ENCODE measurements around the gene PRKAR1A. TPM values are rescaled to one million over a fixed set of nuclear protein-coding genes. Genes with fewer than 3 reads are reported as not detected.
"Not testable (repeated sequence)": the region's sequence is repeated elsewhere in the genome, so short reads cannot be mapped to it uniquely, and the experiment has no call there.

The PRKAR1A gene
- total RNA-seq, 3 donors from 2014 or later, result 331 to 432 (median 409) TPM

- intact Hi-C loops (cut with DNase I; ENCODE audit: low total_unique reads), result no loop called here
Measured at GRCh38 chr17:68480885-68481284, 31.3 kb upstream of the PRKAR1A start.

DNA sequence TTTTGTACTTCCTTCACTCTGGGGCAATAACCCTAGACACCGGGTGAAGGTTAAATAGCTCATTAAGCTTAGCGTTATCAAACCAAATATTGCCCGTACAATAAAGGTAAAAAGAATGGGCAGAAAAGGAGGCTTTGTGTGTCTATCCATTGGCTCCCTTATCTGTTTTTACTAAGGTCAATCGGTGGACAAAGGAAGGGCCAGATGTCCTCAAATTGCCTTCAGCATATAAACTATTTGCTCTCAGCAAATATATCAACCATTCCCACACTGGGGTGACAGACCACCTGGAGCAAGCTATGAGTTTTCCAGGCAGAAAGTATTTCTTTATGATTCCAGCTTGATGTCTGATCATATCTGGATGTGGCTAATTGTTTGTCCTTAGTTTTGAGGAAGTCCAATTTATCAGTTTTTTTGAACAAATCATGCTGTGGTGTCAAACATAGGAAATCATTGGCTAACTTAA lies 29.6 kb upstream of the PRKAR1A start:
- H3K4me1 ChIP-seq, result no peaks in the 10 kb centered on the region
- H3K27me3 ChIP-seq, result no peaks in the 10 kb centered on the region
- no peak overlapping the region for H3K27ac ChIP-seq
- no peaks in the 10 kb centered on the region for H3K9me3 ChIP-seq
- no peak for DNase-seq (ENCODE audit: low spot score in 2 of 2)
- TF ChIP-seq, protein P1, sequence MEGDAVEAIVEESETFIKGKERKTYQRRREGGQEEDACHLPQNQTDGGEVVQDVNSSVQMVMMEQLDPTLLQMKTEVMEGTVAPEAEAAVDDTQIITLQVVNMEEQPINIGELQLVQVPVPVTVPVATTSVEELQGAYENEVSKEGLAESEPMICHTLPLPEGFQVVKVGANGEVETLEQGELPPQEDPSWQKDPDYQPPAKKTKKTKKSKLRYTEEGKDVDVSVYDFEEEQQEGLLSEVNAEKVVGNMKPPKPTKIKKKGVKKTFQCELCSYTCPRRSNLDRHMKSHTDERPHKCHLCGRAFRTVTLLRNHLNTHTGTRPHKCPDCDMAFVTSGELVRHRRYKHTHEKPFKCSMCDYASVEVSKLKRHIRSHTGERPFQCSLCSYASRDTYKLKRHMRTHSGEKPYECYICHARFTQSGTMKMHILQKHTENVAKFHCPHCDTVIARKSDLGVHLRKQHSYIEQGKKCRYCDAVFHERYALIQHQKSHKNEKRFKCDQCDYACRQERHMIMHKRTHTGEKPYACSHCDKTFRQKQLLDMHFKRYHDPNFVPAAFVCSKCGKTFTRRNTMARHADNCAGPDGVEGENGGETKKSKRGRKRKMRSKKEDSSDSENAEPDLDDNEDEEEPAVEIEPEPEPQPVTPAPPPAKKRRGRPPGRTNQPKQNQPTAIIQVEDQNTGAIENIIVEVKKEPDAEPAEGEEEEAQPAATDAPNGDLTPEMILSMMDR (IDR thresholded peaks at IDR 0.05), result no peak
- TF ChIP-seq POLR2A (IDR thresholded peaks at IDR 0.05) (no peak), POLR2AphosphoS5 (IDR thresholded peaks at IDR 0.05) (no peak)
- H3K4me3 ChIP-seq, result no peak overlapping the region
- H3K36me3 ChIP-seq, result no peaks in the 10 kb centered on the region
- intact Hi-C loops (cut with DNase I; ENCODE audit: low total_unique reads), result no loop called here

More at GRCh38 chr17:68480885-68481284, 31.3 kb upstream of the PRKAR1A start:
- no peak for DNase-seq (ENCODE audit: low spot score in 2 of 2)
- Histone ChIP-seq H3K27ac (no peak overlapping the region), H3K27me3 (no peaks in the 10 kb centered on the region), H3K36me3 (no peaks in the 10 kb centered on the region), H3K9me3 (no peaks in the 10 kb centered on the region), H3K4me3 (no peak overlapping the region), H3K4me1 (no peaks in the 10 kb centered on the region)
- TF ChIP-seq POLR2AphosphoS5 (IDR thresholded peaks at IDR 0.05) (no peak), POLR2A (IDR thresholded peaks at IDR 0.05) (no peak)
- TF ChIP-seq, protein P1 (IDR thresholded peaks at IDR 0.05), result no peak

DNA sequence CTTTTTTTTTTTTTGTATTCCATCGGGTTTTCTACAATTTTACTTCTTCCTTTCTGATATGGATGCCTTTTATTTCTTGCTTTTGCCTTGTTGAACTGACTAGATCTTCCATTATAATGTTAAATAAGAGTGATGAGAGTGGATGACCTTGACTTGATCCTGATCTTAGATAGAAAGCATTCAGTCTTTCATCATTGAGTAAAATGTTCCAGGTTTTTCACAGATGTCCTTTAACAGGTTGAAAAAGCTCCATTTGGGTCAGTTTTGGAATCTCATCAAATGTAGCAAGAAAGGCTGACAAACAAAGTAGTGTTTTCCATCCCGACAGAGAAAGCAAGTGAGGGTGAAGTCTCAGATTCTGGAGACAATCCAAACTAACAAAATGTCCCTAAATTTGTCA lies 27.8 kb upstream of the PRKAR1A start:
- no peaks in the 10 kb centered on the region for H3K36me3 ChIP-seq
- H3K27me3 ChIP-seq, result no peaks in the 10 kb centered on the region
- intact Hi-C loops (cut with DNase I; ENCODE audit: low total_unique reads), result no loop called here
- H3K4me3 ChIP-seq, result no peak overlapping the region
- no peaks in the 10 kb centered on the region for H3K4me1 ChIP-seq
- no peak for DNase-seq (ENCODE audit: low spot score in 2 of 2)
- TF ChIP-seq, protein P1 (IDR thresholded peaks at IDR 0.05), result no peak
- TF ChIP-seq POLR2AphosphoS5 (IDR thresholded peaks at IDR 0.05), result no peak
- no peak for TF ChIP-seq POLR2A (IDR thresholded peaks at IDR 0.05)
- no peaks in the 10 kb centered on the region for H3K9me3 ChIP-seq
- H3K27ac ChIP-seq, result no peak overlapping the region

- Histone ChIP-seq H3K27me3 (no peaks in the 10 kb centered on the region), H3K4me1 (peaks cover 0 to 7% of the 10 kb centered on the region in 2 donors), H3K4me3 (no peak overlapping the region), H3K27ac (peak overlapping the region in 1 of 2 donors; percentile 4), H3K9me3 (no peaks in the 10 kb centered on the region), H3K36me3 (no peaks in the 10 kb centered on the region)
- DNase-seq (ENCODE audit: low spot score in 2 of 2), result no peak
- intact Hi-C loops (cut with DNase I; ENCODE audit: low total_unique reads), result no loop called here
- TF ChIP-seq POLR2A (IDR thresholded peaks at IDR 0.05), result no peak
Measured at GRCh38 chr17:68489919-68490318, 22.3 kb upstream of the PRKAR1A start.

GRCh38 chr17:68491381-68492231 lies 20.6 kb upstream of the PRKAR1A start:
- intact Hi-C loops (cut with DNase I; ENCODE audit: low total_unique reads), result no loop called here
- peak; percentile 60 to 72 for DNase-seq (ENCODE audit: low spot score in 2 of 2)
- peaks cover 0 to 7% of the 10 kb centered on the region in 2 donors for H3K4me1 ChIP-seq
- H3K9me3 ChIP-seq, result no peaks in the 10 kb centered on the region
- TF ChIP-seq POLR2AphosphoS5 (IDR thresholded peaks at IDR 0.05), result peak in 1 of 3 donors; percentile 17
- TF ChIP-seq, protein P1 (IDR thresholded peaks at IDR 0.05), result no peak
- no peaks in the 10 kb centered on the region for H3K36me3 ChIP-seq
- peak overlapping the region in 2 of 3 donors; percentile 8 to 27 for H3K4me3 ChIP-seq
- H3K27me3 ChIP-seq, result no peaks in the 10 kb centered on the region
- peak overlapping the region; percentile 43 to 52 for H3K27ac ChIP-seq

DNA sequence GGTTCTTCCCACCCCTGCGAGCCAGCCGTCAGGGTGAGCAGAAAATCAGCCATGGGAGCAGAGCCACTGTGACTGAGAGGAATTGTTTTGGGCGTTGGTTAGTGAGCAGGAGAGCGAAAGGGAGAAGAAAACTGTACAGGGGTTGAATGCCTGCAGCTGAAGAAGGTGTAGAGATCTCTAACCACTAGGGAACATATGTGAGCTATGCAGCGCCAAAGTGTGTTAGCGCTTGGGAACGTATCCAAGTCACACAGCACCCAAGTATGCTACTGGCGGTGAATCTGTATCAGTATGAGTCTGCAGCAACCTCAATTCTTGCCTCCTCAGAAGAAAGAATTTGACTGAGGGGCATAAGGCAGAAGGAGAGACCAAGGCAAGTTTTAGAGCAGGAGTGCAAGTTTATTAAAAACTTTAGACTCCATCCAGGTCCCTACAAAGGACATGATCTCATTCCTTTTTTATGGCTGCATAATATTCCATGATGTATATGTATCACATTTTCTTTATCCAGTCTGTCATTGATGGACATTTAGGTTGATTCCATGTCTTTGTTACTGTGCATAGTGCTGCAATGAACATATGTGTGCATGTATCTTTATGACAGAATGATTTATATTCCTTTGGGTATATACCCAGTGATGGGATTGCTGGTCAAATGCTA lies 19.7 kb upstream of the PRKAR1A start:
- Histone ChIP-seq H3K27ac (peak overlapping the region; percentile 43 to 52), H3K4me3 (peak overlapping the region in 2 of 3 donors; percentile 8 to 27)
- H3K9me3 ChIP-seq; H3K4me1 ChIP-seq; intact Hi-C loops (cut with DNase I; ENCODE audit: low total_unique reads); DNase-seq (ENCODE audit: low spot score in 2 of 2); H3K36me3 ChIP-seq; H3K27me3 ChIP-seq: not testable (repeated sequence)

All from breast epithelium (tissue), 4 donors.